Ramos (cell line): ENCODE data around the gene DOCK1.

ENCODE experiments used
- in situ Hi-C: fragments of 300-500 bp; cut with MboI; formaldehyde crosslinking; loops from one replicate; pipeline ENCODE4 v1.14.3; 2022; ENCODE audit warnings: low sequenced_read_pairs; ENCODE audit not compliant: unreplicated experiment

Gene DOCK1

GRCh38 chr10:127027786-127028185 lies 122.6 kb downstream of the DOCK1 start:
- in situ Hi-C loops: no loop called here

GRCh38 chr10:127028556-127028955 lies 123.3 kb downstream of the DOCK1 start:
- in situ Hi-C loops: no loop called here

DNA sequence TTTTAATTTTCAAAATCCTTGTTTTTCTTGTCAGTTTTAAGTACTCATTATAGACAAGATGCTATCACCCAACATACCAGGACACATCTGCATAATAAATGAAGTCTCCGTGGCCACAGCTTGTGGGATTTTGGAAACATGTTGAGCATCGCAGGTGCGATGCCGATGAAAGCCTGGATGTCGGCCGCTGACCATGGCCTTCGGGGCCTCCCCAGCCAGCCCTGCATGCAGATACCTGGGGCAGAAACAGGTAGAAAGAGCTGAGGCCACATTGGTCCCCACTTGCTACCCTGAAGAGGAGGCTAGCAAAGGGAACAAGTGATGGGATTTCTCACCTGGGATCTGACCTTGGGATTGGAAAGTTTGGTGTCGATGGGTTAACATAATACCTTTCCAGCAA lies 123.8 kb downstream of the DOCK1 start:
- in situ Hi-C loops: no loop called here

GRCh38 chr10:127033216-127034033 lies 128.2 kb downstream of the DOCK1 start:
- in situ Hi-C loops: no loop called here

GRCh38 chr10:127034034-127034633 lies 128.9 kb downstream of the DOCK1 start:
- in situ Hi-C loops: no loop called here

- in situ Hi-C loops: no loop called here
Observed at GRCh38 chr10:127034790-127035189, 129.6 kb downstream of the DOCK1 start.

DNA sequence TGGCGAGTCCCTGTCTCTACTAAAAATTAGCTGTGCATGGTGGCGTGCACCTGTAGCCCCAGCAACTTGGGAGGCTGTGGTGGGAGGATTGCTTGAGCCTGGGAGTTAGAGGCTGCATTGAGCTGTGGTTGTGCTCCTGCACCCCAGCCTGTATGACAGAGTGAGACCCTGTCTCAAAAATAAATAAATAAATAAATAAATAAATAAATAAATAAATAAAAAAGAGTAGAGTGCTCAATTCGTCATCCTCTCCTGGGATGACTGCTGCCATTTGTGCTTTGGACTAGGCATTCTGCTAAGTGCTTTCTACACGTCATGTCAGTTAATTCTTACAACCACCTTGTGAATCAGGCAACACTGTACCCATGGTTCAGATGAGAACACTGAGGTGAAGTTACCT lies 130.6 kb downstream of the DOCK1 start:
- in situ Hi-C loops: no loop called here

GRCh38 chr10:127036987-127037386 lies 131.8 kb downstream of the DOCK1 start:
- in situ Hi-C loops: no loop called here

- in situ Hi-C loops: no loop called here
Observed at GRCh38 chr10:127039435-127039834, 134.2 kb downstream of the DOCK1 start.

- in situ Hi-C loops: no loop called here
Observed at GRCh38 chr10:127040756-127041155, 135.5 kb downstream of the DOCK1 start.

DNA sequence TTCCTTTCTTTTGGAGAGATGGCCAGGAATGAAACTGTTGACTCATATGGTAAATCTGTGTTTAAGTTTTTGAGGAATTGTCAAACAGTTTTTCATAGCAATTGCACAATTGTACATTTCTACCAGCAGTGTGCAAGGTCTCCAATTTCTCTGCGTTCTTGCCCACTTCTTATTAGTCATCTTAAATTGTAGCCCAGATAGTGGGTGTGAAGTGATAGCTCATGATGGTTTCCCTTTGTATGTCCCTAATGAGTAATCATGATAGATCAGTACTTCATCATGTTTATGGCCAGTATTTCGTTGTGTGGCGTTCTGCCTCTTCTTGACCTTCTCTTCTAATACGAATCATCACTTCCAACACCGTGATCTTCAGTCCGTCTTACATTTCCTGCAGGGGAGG lies 136.3 kb downstream of the DOCK1 start:
- in situ Hi-C loops: no loop called here

DNA sequence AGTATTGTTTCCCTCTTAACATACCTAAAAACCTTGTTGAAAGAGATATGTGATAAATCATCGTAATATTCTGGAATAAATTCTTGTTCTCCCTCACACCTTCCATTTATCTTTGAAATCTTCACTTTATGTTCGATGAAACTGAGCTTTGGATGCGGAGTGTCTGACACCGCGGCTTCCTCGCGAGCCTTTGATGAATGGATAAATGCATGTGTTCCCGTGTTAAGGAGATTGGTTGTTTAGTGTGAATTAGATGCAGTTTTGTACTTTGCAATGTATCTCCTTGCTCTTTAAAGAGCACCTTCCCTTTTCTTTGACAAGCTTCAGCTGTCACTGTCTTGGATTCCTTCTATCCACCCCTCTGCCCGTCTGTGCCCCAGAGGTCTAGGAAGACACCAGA lies 138.1 kb downstream of the DOCK1 start:
- in situ Hi-C loops: no loop called here

DNA sequence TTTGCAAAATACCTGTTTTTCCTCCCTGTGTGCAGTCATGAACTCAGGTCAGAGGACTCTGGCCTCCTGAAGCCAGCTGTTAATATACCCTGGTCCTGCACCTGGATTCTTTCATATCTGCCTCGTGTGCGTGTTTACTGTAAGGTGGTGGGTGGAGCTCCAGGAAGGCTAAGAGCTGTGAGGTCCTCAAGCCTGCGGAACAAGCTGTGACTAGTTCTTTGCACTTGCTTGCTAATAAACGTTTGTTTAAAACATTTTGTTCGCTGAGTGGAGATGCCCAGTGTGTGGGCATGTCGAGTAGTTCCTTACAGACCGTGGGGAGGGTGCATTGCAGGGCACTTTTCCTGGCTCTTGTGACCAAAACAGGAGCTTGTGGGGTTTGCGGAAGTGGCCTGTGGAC lies 139.0 kb downstream of the DOCK1 start:
- in situ Hi-C loops: no loop called here

- in situ Hi-C loops: no loop called here
Observed at GRCh38 chr10:127046975-127047877, 142.0 kb downstream of the DOCK1 start.

DNA sequence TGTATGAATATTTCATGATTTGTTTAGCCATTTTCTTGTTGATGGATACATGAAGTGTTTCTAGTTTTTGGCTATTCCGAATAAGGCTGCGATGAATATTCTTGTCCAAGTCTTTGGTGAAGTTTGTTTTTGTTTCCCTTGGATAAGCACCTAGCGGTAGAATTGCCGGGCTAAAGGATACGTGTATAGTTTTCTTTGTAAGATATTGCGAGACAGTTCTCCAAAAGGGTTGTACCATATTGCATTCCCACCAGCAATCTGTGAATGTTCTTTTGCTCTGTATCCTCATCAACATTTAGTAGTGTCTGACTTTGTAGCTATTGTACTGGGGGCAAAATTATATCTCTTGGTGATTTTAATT lies 142.6 kb downstream of the DOCK1 start:
- in situ Hi-C loops: no loop called here

DNA sequence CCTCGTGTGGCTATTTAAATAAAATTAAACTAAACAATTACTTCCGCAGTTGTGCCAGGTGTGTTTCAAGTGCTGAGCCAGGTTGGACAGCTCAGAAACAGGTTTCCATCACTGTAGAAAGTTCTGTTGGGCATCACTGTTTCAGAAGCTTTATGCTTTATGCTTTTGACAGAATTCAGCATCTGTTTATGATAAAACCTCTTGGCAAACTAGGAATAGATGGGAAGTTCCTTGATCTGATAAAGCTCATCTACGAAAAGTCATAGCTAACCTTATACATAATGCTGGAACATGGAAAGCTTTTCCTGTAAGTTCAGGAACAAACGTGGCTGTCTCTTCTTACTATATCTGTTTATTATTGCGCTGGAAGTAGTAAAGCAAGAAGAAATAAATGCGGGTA lies 143.4 kb downstream of the DOCK1 start:
- in situ Hi-C loops: no loop called here

- in situ Hi-C loops: no loop called here
Observed at GRCh38 chr10:127052001-127052400, 146.8 kb downstream of the DOCK1 start.

DNA sequence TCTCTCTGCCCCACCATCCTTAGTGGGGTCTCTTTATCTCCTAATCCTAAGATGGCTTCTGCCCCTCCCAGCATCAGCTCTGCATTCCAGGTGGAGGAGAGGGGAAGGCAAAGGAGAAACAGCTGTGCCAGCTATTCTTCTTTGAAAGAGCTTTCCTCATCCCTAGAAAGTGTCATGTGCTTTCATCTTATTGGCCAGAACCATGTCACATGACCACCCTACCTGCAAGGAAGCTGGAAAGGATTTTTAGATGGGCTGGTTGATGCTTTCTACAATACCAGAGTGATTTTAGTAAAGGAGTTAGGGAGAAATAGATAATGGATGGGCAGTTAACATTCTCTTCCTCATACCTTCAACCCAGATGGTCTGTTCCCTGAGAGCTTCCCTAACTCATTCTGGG lies 150.0 kb downstream of the DOCK1 start:
- in situ Hi-C loops: no loop called here

DNA sequence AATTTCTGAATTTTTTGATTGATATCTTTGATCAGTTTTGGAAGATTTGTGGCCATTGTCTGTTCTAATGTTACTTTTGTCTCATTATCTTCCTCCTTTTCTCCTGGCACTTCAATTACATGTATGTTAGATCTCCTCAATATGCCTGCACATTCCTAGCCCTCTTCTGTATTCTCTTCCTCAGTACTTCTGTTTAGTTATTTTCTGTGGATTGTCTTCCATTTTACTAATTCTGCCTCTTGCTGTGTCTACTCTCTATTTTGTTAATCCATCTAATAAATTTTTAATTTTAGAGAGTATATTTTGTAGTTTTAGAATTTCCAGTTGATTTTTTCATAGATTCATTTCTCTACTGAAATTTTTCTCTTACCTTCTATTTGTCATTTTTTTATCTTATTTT lies 154.1 kb downstream of the DOCK1 start:
- in situ Hi-C loops: no loop called here

GRCh38 chr10:127063762-127064161 lies 158.5 kb downstream of the DOCK1 start:
- in situ Hi-C loops: no loop called here

- in situ Hi-C loops: no loop called here
Observed at GRCh38 chr10:127064474-127064873, 159.2 kb downstream of the DOCK1 start.
